ENCODE measurements around the gene TNRC6A.

TNRC6A gene

GRCh38 chr16:24729243-24729950, at the start of gene TNRC6A:
Gene TNRC6A, plus strand, starts transcription at chr16:24729651. Its CDS starts 191 bp downstream, at chr16:24729842.
- H3K4me3 ChIP-seq (ENCODE audit: low read length): peak within 1 kb of the TSS; percentile 95
- H3K27ac ChIP-seq (ENCODE audit: low read depth, low read length): peak within 1 kb of the TSS; percentile 98
- H3K36me3 ChIP-seq (ENCODE audit: control insufficient read depth, insufficient read depth, low read length): no peaks in the 10 kb centered on the region
- peak within 1 kb of the TSS; percentile 80 for H3K9ac ChIP-seq (ENCODE audit: low read length)
- peaks cover 18% of the 10 kb centered on the region for H3K4me1 ChIP-seq (ENCODE audit: control insufficient read depth, insufficient read depth, low read length)
- H3K27me3 ChIP-seq (ENCODE audit: control insufficient read depth, insufficient read depth, low read length): no peaks in the 10 kb centered on the region

GRCh38 chr16:24681793-24682192, 47.7 kb upstream of the TNRC6A start:
- no peaks in the 10 kb centered on the region for H3K27me3 ChIP-seq (ENCODE audit: control insufficient read depth, insufficient read depth, low read length)
- no peak overlapping the region for H3K4me3 ChIP-seq (ENCODE audit: low read length)
- H3K4me1 ChIP-seq (ENCODE audit: control insufficient read depth, insufficient read depth, low read length): peaks cover 16% of the 10 kb centered on the region
- H3K9ac ChIP-seq (ENCODE audit: low read length): no peak overlapping the region
- H3K27ac ChIP-seq (ENCODE audit: low read depth, low read length): no peak overlapping the region
- H3K36me3 ChIP-seq (ENCODE audit: control insufficient read depth, insufficient read depth, low read length): no peaks in the 10 kb centered on the region

DNA sequence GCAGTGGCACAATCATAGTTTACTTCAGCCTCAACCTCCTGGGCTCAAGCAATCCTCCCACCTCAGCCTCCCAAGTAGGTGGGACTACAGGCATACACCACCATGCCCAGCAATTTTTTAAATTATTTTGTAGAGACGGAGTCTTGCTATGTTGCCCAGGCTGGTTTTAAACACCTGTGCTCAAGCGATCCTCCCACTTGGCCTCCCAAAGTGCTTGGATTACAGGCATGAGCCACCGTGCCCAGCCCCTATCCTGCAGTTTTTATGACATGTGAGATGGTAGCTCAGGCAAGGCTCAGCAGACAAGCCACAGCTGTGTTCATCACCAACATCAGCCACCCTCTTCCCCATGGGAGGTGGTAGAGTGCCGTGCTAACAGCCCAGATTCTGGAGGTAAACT, 46.2 kb upstream of the TNRC6A start:
- H3K9ac ChIP-seq (ENCODE audit: low read length): no peak overlapping the region
- H3K4me1 ChIP-seq (ENCODE audit: control insufficient read depth, insufficient read depth, low read length): peaks cover 20% of the 10 kb centered on the region
- H3K27me3 ChIP-seq (ENCODE audit: control insufficient read depth, insufficient read depth, low read length): no peaks in the 10 kb centered on the region
- no peak overlapping the region for H3K4me3 ChIP-seq (ENCODE audit: low read length)
- H3K27ac ChIP-seq (ENCODE audit: low read depth, low read length): no peak overlapping the region
- no peaks in the 10 kb centered on the region for H3K36me3 ChIP-seq (ENCODE audit: control insufficient read depth, insufficient read depth, low read length)

DNA sequence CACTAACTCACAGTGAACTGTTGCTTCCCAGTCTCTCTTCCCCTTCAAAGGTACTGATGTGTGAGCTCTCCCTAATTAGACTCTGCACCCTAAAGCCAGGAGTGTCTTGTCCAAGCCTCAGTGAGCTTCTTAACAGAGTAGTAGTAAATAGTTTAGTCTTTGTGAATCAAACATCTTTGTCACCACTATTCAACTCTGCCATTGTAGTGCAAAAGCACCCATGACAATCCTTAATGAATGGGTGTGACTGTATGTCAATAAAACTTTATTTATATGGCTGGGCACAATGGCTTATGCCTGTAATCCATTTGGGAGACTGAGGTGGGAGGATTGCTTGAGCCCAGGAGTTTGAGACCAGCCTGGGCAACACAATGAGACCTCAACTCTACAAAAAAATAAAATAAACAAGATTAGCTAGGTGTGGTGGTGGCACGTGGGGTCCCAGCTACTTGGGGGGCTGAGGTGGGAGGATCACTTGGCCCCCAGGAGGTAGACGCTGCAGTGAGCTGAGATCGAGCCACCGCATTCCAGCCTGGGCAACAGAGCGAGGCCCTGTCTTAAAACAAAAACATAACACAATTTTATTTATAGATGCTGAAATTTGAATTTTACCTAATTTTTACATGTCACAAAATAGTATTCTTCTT, 45.5 kb upstream of the TNRC6A start:
- H3K4me3 ChIP-seq (ENCODE audit: low read length): no peak overlapping the region
- no peaks in the 10 kb centered on the region for H3K27me3 ChIP-seq (ENCODE audit: control insufficient read depth, insufficient read depth, low read length)
- H3K36me3 ChIP-seq (ENCODE audit: control insufficient read depth, insufficient read depth, low read length): no peaks in the 10 kb centered on the region
- no peak overlapping the region for H3K9ac ChIP-seq (ENCODE audit: low read length)
- H3K4me1 ChIP-seq (ENCODE audit: control insufficient read depth, insufficient read depth, low read length): peaks cover 20% of the 10 kb centered on the region
- no peak overlapping the region for H3K27ac ChIP-seq (ENCODE audit: low read depth, low read length)

DNA sequence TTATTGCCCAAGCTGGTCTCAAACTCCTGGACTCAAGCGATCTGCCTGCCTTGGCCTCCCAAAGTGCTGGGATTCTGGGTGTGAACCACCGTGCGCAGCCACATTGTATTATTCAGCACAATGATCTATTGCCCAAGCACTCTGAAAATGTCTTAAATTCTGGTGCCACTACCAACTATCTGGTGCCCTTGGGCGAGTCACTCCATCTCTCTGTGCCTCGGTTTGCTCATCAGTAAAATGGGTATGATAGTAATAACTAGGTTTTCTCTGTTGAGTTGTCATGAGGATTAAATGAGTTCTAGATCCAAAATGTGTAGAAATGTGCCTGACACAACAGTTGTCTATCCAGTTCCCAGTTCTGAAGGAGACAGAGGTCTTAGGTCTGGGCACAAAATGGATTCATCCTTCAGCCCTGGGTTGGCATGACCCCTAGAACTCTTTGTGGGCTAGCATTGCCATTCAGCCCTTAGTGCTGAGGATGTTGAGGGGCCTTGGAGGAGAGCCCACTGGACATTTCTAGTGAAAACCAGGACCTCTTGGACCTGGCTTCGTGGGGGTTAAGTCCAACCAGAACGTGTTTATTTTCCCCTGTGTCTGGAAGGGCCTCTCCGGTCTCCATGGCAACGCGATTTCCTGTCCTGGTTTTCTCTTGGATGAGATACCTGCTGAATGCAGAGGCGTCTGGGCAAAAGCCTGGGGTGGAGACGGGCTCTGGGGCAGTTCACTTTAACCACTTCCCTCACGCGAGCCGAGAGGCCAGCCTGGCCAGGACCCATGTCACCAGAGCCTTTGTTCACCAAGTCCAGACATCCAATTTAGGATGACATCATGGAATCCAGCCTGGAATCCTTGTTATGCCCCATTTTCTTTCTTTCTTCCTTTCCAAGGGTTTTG, 43.7 kb upstream of the TNRC6A start:
- H3K36me3 ChIP-seq (ENCODE audit: control insufficient read depth, insufficient read depth, low read length): no peaks in the 10 kb centered on the region
- peak overlapping the region; percentile 60 for H3K27ac ChIP-seq (ENCODE audit: low read depth, low read length)
- H3K4me1 ChIP-seq (ENCODE audit: control insufficient read depth, insufficient read depth, low read length): peaks cover 20% of the 10 kb centered on the region
- H3K9ac ChIP-seq (ENCODE audit: low read length): no peak overlapping the region
- no peaks in the 10 kb centered on the region for H3K27me3 ChIP-seq (ENCODE audit: control insufficient read depth, insufficient read depth, low read length)
- no peak overlapping the region for H3K4me3 ChIP-seq (ENCODE audit: low read length)

DNA sequence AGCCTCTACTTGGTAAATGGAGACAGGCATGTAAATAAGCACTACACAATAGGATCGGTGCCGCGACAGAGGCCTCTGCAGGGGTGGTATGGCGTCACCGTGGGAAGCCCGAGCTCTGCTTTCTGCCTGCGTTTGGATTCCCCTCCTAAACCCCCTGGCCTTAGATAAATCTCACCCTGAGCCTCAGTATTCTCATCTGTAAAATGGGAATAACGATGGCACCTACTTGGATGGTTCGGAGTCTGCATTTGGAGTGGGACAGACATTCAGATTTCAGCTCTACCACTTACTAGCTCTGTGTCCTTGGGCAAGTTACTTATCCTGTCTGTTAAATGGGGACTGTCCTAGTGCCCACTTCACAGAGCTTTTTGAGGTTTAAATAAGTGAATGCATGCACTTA, 42.8 kb upstream of the TNRC6A start:
- Histone ChIP-seq H3K27me3 (ENCODE audit: control insufficient read depth, insufficient read depth, low read length) (no peaks in the 10 kb centered on the region), H3K4me3 (ENCODE audit: low read length) (no peak overlapping the region), H3K4me1 (ENCODE audit: control insufficient read depth, insufficient read depth, low read length) (peaks cover 20% of the 10 kb centered on the region), H3K27ac (ENCODE audit: low read depth, low read length) (peak overlapping the region; percentile 33), H3K36me3 (ENCODE audit: control insufficient read depth, insufficient read depth, low read length) (no peaks in the 10 kb centered on the region), H3K9ac (ENCODE audit: low read length) (no peak overlapping the region)

DNA sequence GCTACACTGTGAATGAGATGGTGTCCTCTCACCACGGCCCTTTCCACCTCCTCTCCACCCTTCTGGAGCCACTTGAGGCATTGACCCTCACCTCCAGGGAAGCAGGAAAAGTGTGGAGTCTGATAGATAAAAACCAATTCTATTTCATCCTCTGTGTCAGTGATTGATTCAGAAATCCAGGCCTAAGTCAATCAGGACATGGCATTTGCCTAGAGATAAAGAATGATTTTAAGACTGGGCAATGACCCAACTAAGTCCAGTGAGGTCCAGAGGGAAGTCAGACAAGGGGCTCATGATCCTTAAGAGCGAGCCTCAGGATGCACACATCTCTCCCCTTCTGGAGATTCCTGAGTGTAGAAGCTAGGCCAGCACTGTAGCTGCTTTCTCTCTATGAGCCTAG, 41.1 kb upstream of the TNRC6A start:
- Histone ChIP-seq H3K27me3 (ENCODE audit: control insufficient read depth, insufficient read depth, low read length) (no peaks in the 10 kb centered on the region), H3K4me3 (ENCODE audit: low read length) (no peak overlapping the region), H3K27ac (ENCODE audit: low read depth, low read length) (no peak overlapping the region), H3K9ac (ENCODE audit: low read length) (no peak overlapping the region), H3K36me3 (ENCODE audit: control insufficient read depth, insufficient read depth, low read length) (no peaks in the 10 kb centered on the region), H3K4me1 (ENCODE audit: control insufficient read depth, insufficient read depth, low read length) (peaks cover 20% of the 10 kb centered on the region)

- Histone ChIP-seq H3K4me1 (ENCODE audit: control insufficient read depth, insufficient read depth, low read length) (peaks cover 20% of the 10 kb centered on the region), H3K27me3 (ENCODE audit: control insufficient read depth, insufficient read depth, low read length) (no peaks in the 10 kb centered on the region), H3K36me3 (ENCODE audit: control insufficient read depth, insufficient read depth, low read length) (no peaks in the 10 kb centered on the region), H3K27ac (ENCODE audit: low read depth, low read length) (no peak overlapping the region), H3K4me3 (ENCODE audit: low read length) (no peak overlapping the region), H3K9ac (ENCODE audit: low read length) (no peak overlapping the region)
These were observed 40.3 kb upstream of the TNRC6A start for GRCh38 chr16:24689128-24689527.

DNA sequence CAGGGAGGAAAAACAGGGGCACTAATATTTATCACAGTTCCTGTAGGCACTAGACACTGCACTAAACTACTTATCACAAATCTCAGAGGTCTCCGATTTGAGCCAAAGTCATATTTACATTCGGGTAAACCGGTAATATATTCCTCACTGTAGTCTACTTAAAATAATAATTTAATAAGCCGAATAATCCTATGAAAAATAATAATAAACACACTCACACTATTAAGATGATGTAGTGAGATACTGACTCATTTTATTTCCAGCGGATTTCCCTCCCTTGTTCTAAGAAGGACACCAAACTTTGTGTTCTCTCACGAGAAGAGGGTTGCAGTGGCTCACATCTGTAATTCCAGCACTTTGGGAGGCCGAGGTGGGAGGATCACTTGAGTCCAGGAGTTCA, 36.6 kb upstream of the TNRC6A start:
- Histone ChIP-seq H3K9ac (ENCODE audit: low read length) (no peak overlapping the region), H3K27me3 (ENCODE audit: control insufficient read depth, insufficient read depth, low read length) (no peaks in the 10 kb centered on the region), H3K4me3 (ENCODE audit: low read length) (no peak overlapping the region), H3K36me3 (ENCODE audit: control insufficient read depth, insufficient read depth, low read length) (no peaks in the 10 kb centered on the region), H3K4me1 (ENCODE audit: control insufficient read depth, insufficient read depth, low read length) (no peaks in the 10 kb centered on the region), H3K27ac (ENCODE audit: low read depth, low read length) (no peak overlapping the region)

GRCh38 chr16:24694931-24695330, 34.5 kb upstream of the TNRC6A start:
- Histone ChIP-seq H3K9ac (ENCODE audit: low read length) (no peak overlapping the region), H3K27me3 (ENCODE audit: control insufficient read depth, insufficient read depth, low read length) (no peaks in the 10 kb centered on the region), H3K27ac (ENCODE audit: low read depth, low read length) (no peak overlapping the region)

DNA sequence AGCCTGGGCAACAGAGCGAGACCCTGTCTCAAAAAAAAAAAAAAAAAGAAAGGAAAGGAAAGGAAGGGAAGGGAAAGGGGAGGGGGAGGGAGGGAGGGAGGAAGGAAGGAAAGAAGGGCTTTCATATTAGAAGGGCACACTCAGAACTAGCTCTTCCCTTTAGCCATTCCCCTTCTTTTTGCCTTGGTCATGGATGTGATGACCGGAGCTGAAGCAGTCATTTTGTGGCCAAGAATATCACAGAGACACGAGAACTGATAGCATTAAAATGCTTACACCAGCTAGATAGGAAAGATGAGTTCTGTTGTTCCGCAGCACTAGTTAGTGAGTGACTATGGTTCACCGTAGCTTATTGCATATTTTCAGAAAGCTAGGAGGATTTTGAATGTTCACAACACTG, 32.8 kb upstream of the TNRC6A start:
- no peaks in the 10 kb centered on the region for H3K36me3 ChIP-seq (ENCODE audit: control insufficient read depth, insufficient read depth, low read length)
- H3K27ac ChIP-seq (ENCODE audit: low read depth, low read length): no peak overlapping the region
- no peak overlapping the region for H3K4me3 ChIP-seq (ENCODE audit: low read length)
- H3K9ac ChIP-seq (ENCODE audit: low read length): no peak overlapping the region
- H3K4me1 ChIP-seq (ENCODE audit: control insufficient read depth, insufficient read depth, low read length): peaks cover 9% of the 10 kb centered on the region
- H3K27me3 ChIP-seq (ENCODE audit: control insufficient read depth, insufficient read depth, low read length): no peaks in the 10 kb centered on the region

More at GRCh38 chr16:24694931-24695330, 34.5 kb upstream of the TNRC6A start:
- Histone ChIP-seq H3K36me3 (ENCODE audit: control insufficient read depth, insufficient read depth, low read length) (no peaks in the 10 kb centered on the region), H3K4me3 (ENCODE audit: low read length) (no peak overlapping the region), H3K4me1 (ENCODE audit: control insufficient read depth, insufficient read depth, low read length) (no peaks in the 10 kb centered on the region)

GRCh38 chr16:24698308-24698707, 31.1 kb upstream of the TNRC6A start:
- Histone ChIP-seq H3K4me1 (ENCODE audit: control insufficient read depth, insufficient read depth, low read length) (peaks cover 10% of the 10 kb centered on the region), H3K36me3 (ENCODE audit: control insufficient read depth, insufficient read depth, low read length) (no peaks in the 10 kb centered on the region), H3K27ac (ENCODE audit: low read depth, low read length) (no peak overlapping the region)

More at GRCh38 chr16:24698308-24698707, 31.1 kb upstream of the TNRC6A start:
- H3K9ac ChIP-seq (ENCODE audit: low read length): no peak overlapping the region
- H3K27me3 ChIP-seq (ENCODE audit: control insufficient read depth, insufficient read depth, low read length): no peaks in the 10 kb centered on the region
- H3K4me3 ChIP-seq (ENCODE audit: low read length): no peak overlapping the region

Data from rectal smooth muscle tissue (tissue), 1 donor.